Measurements from ENCODE around the gene CACNA1B.

CACNA1B gene

GRCh38 chr9:137918331-137919094, 40.9 kb downstream of the CACNA1B start:
- DNase-seq (ENCODE audit: low read depth in 3 of 3, low spot score in 1 of 3) = no peak

DNA sequence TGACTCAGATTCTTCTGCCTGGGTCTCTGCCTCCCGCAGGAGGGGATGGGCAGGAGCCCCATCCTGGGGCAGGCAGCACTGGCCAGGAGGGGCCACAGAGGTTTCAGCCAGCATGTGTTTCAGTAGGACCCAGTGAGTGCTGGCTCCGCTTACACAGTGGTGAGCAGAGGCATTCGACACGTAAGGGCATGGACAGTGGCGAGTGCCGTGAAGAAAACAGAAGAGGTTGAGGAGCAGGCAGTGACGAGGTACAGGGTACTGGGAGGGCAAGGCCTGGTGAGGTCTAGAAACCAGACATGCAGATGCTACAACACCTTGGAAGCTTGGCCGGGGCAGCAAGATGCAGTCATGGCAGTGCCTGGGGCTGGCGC, 41.5 kb downstream of the CACNA1B start:
- no peak for DNase-seq (ENCODE audit: low read depth in 3 of 3, low spot score in 1 of 3)

DNA sequence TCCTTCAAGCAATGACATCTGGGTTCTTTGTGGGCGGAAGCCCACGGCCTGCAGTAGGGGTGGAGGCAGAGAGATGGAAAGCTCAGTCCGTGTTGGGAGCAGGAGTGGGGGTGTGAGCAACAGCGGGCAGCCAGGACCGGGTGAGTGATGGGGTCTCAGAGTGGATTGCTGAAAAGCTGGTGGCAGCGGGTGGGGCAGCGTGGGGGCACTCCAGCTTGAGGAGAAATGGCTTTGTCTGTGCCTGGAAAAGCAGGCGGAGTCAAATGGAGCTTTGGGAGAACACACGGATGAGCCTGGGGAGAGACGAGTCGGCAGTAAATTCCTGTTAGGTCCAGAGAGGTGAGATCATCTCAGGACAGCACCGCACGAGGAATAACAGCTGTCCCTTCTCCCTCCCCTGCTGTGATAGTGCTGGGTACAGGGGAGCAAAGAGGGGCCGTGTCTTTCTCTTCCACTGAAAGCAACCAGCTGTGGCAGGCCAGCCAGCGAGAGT, 42.1 kb downstream of the CACNA1B start:
- no peak for DNase-seq (ENCODE audit: low read depth in 3 of 3, low spot score in 1 of 3)

DNA sequence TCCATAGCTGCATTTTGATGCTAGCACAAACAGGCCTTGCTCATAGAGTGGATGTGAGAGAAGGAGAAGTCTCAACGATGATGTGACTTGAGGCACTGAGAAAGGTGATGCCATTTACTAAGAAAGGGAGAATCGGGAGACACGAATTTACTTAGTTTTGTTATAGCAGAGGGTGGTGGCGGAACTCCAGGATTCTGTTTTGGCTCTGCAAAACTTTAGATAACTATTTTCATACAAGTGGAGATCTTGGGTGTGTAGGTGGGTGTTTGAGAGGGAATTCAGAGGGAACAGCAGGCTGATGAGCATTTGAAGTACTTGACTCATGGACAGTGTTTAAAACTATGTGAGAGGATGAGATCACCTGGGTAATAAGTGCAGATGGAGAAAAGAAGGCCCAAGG, 43.2 kb downstream of the CACNA1B start:
- no peak for DNase-seq (ENCODE audit: low read depth in 3 of 3, low spot score in 1 of 3)

- no peak for DNase-seq (ENCODE audit: low read depth in 3 of 3, low spot score in 1 of 3)
Observed at GRCh38 chr9:137924169-137924568, 46.6 kb downstream of the CACNA1B start.

DNA sequence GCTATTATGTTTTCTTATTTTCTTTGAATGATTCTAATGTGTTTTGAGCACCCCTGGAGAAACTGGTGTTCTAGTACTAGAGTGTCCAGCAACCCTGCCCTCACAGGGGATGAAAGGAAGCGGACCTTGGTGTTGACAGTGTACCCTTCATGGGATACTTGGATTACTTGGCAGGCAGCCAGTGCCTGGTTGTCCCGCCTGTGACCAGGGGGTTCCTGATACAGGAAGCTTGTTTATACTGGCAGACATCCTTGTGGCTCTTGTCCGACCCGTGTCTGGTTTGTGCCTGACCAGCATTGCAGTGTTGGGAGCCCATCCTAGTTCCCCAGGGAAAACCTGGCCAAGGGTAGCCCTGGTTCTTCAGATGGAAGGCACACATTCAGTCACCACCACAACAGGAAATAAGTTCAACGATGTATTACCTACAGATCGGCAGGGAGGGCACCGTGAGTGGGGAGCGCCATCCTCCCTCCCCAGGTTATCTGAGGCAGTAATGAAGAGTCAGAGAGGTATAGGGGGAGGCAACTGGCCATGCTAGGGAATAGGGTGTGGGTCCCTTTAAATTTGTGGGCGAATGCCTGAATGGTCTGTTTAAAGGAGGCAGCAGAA, 47.3 kb downstream of the CACNA1B start:
- no peak for DNase-seq (ENCODE audit: low read depth in 3 of 3, low spot score in 1 of 3)

DNA sequence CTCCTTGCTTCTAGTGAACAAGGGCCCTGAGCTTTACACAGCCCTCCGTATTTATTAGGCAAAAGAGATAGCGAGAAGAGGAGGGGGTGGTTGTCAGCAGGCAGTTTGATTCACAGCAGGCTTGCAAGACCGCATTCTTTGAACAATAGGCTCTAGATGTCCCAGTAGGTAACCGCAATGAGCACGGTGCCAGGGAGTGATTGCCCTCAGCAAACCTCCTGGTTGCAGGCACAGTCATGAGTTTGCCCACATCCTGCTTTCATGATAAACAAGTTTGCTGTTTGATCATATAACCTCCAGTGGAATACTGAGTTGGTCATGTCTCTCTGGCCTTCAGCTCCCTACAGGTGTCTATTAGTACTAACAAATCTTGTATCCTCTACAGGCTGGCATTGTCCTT, 66.1 kb downstream of the CACNA1B start:
- no peak for DNase-seq (ENCODE audit: low read depth in 3 of 3, low spot score in 1 of 3)

DNA sequence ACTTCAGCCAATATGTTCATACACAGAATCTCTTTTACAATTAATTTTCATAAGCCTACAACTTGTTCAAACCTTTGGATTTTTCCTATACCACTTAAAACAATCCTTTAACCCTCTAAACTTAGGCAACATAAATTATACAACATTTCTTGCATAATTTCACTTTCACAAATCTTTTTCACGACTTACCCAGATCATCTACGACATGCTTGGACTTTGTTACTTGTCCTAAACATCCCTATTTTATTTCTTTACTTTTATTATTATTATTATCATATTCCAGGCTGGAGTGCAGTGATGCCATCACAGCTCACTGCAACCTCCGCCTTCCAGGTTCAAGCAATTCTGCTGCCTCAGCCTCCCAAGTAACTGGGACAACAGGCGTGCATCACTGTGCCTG, 68.0 kb downstream of the CACNA1B start:
- DNase-seq (ENCODE audit: low read depth in 3 of 3, low spot score in 1 of 3) = no peak

GRCh38 chr9:137946993-137947392, 69.4 kb downstream of the CACNA1B start:
- DNase-seq (ENCODE audit: low read depth in 3 of 3, low spot score in 1 of 3) = no peak

GRCh38 chr9:137948642-137949041, 71.1 kb downstream of the CACNA1B start:
- DNase-seq (ENCODE audit: low read depth in 3 of 3, low spot score in 1 of 3) = no peak

DNA sequence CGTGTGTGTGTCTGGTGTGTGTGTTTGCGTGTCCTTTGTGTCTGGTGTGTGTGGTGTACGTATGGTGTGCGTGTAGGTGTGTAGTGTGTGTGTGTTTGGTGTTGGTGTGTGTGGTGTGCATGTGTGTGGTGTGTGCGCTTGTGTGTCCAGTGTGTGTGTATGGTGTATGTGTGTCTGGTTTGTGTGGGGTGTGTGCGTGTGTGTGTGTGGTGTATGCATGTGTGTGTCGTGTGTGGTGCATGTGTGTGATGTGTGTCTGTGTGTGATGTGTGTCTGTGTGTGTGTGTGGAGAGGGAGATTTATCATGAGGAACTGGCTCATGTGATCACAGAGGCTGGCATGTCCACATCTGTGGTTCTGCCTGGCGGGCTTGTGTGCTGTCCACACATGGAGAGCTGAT, 71.7 kb downstream of the CACNA1B start:
- no peak for DNase-seq (ENCODE audit: low read depth in 3 of 3, low spot score in 1 of 3)

GRCh38 chr9:137951107-137951506, 73.5 kb downstream of the CACNA1B start:
- DNase-seq (ENCODE audit: low read depth in 3 of 3, low spot score in 1 of 3) = no peak

DNA sequence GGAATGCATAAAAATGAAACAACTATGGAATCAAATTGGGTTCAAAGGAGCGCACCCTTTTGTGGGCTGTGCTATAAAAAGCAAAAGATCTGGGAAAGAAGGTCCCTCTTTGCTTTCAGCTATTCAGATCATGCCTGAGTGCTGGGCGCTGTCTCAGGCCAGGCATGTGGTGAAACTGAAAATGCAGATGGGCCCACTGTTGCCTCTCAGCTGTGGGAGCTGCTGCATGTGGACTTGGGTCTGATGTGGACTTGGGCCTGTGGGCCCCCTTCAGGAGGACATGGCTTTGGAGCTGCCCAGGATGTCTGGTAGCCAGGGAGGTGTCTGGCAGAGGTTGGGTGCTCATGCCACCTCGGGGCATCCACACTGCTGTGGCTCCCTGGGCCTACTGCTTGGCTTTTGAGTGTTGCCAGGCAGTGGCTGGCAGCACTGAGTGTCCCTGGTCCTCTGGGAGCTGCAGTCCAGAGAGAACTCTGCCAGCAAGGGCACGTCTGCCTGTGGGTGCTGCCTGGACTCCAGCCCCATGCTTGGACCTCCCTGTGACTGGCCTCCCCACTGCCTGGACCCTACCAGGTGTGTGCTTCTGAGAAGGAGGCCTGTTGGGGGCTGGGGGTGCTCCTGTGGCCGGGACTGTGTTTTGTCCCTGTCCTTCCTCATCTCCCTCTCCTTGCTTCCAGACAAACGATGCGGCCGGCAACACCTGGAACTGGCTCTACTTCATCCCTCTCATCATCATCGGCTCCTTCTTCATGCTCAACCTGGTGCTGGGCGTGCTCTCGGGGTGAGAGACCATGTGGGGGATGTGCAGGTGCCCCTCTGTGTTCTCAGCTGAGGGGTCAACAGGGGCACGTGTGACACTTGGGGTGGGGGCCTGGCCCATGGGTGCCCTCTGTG, 74.3 kb downstream of the CACNA1B start:
- DNase-seq (ENCODE audit: low read depth in 3 of 3, low spot score in 1 of 3) = no peak

GRCh38 chr9:137952976-137953666, 75.5 kb downstream of the CACNA1B start:
- DNase-seq (ENCODE audit: low read depth in 3 of 3, low spot score in 1 of 3) = no peak

- no peak for DNase-seq (ENCODE audit: low read depth in 3 of 3, low spot score in 1 of 3)
Observed at GRCh38 chr9:137953683-137954438, 76.3 kb downstream of the CACNA1B start.

- no peak for DNase-seq (ENCODE audit: low read depth in 3 of 3, low spot score in 1 of 3)
Observed at GRCh38 chr9:137955224-137955570, 77.6 kb downstream of the CACNA1B start.

DNA sequence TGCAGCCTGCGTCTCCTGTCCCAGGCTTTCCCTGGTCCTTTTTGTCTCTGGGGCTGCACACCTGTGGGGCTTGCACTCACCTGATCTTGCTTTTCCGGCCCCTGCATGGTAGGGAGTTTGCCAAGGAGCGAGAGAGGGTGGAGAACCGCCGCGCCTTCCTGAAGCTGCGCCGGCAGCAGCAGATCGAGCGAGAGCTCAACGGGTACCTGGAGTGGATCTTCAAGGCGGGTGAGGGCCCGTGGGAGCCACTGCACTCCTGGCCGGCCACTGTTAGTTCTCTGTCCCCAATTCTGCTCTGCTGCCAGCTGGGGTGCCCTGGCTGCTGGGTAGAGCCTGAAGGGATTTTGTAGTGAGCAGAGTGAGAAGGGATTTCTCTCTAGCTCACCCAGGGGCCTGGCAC, 78.0 kb downstream of the CACNA1B start:
- no peak for DNase-seq (ENCODE audit: low read depth in 3 of 3, low spot score in 1 of 3)

DNA sequence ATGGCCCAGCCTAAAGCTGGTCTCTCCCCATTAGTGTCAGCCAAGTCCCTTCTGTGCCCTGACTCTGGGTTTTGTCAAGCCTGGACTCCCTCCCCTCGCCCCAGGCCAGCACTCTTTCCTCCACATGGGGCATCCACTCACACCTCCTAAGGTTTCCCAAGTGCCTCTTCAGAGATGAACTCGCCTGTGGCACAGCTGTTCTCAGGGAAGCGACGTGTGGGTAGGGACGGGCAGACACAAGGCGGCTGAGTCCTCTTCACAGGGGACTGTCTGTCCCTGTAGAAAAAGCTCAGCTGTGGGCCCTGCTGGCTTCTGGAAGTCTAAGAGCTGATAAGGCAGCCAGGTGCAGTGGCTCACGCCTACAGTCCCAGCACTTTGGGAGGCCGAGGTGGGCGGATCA, 78.5 kb downstream of the CACNA1B start:
- no peak for DNase-seq (ENCODE audit: low read depth in 3 of 3, low spot score in 1 of 3)

GRCh38 chr9:137956688-137957385, 79.3 kb downstream of the CACNA1B start:
- no peak for DNase-seq (ENCODE audit: low read depth in 3 of 3, low spot score in 1 of 3)

Data from stimulated activated CD4-positive, alpha-beta T cell treated with anti-CD3 and anti-CD28 coated beads, TNF-alpha, amount 100 ng/mL, for 1 hour (primary cell).